NT2/D1 (cell line): ENCODE measurements around the gene KLHL40.

Source experiments
- SUZ12 ChIP-seq: IDR thresholded peaks from 2 replicates; pipeline ENCODE4 v1.6.1; 2011; ENCODE audit not compliant: insufficient read length, insufficient read depth; ENCODE audit errors: extremely low read depth
- YY1 ChIP-seq: IDR thresholded peaks from 2 replicates; pipeline ENCODE4 v1.6.1; 2011; ENCODE audit not compliant: insufficient read length, insufficient read depth

- TF ChIP-seq SUZ12 (no peak), YY1 (no peak)
Observed at GRCh38 chr3:42699511-42699971, 14.2 kb downstream of the KLHL40 start.
